HepG2 (cell line): ENCODE results near the gene FAM3B. TPM values are rescaled to one million over a fixed set of nuclear protein-coding genes. Genes with fewer than 3 reads are reported as not detected.

Experiments
- ATF1 ChIP-seq: IDR thresholded peaks from 2 replicates; pipeline ENCODE4 v1.6.1; 2016; ENCODE audit warnings: mild to moderate bottlenecking, control low read depth
- HNF4G ChIP-seq, 2 experiments: sonication (generic) in 1 of 2; formaldehyde crosslinking in 1 of 2; IDR thresholded peaks; 2 replicates each; pipeline versions ENCODE4 v1.4.0 to v1.6.1; 2011 to 2020; ENCODE audit warnings: borderline replicate concordance in 2 of 2, low read depth in 2 of 2, mild to moderate bottlenecking in 2 of 2, low read length in 1 of 2, missing genetic modification reagents in 1 of 2, moderate library complexity in 1 of 2
- IKZF1 ChIP-seq: fragments of 450-650 bp; IDR thresholded peaks from 2 replicates; pipeline ENCODE4 v1.7.1; 2016
- RFX1 ChIP-seq: fragments of 450-650 bp; IDR thresholded peaks from 2 replicates; pipeline ENCODE4 v1.6.1; 2017
- SMC3 ChIP-seq: IDR thresholded peaks from 2 replicates; pipeline ENCODE4 v1.6.1; 2011; ENCODE audit warnings: low read length, improper control_type of control experiment
- ZBTB20 ChIP-seq: sonication (generic); formaldehyde crosslinking; IDR thresholded peaks from 2 replicates; pipeline ENCODE4 v1.8.1; 2023; ENCODE audit warnings: missing genetic modification reagents, low read depth, mild to moderate bottlenecking, borderline replicate concordance
- ZNF234 ChIP-seq: sonication (generic); formaldehyde crosslinking; conservative IDR thresholded peaks from 2 replicates; pipeline ENCODE4 v1.5.1; 2020; ENCODE audit warnings: mild to moderate bottlenecking, missing genetic modification reagents
- ZNF720 ChIP-seq: sonication (generic); formaldehyde crosslinking; IDR thresholded peaks from 2 replicates; pipeline ENCODE4 v1.4.0; 2020; ENCODE audit warnings: missing genetic modification reagents
- ZNF761 ChIP-seq: sonication (generic); formaldehyde crosslinking; conservative IDR thresholded peaks from 2 replicates; pipeline ENCODE4 v1.4.0; 2020; ENCODE audit warnings: mild to moderate bottlenecking, missing genetic modification reagents
- polyA plus RNA-seq, 8 experiments: library from polyadenylated mRNA; depleted of rRNA in 3 of 8; stranded (reverse) in 7 of 8; unstranded in 1 of 8; fragments of >200 nt; fragmentation: Illumina TruSeq in 4 of 8; extraction: Trizol in 4 of 8; gene quantifications; 2 replicates each; pipeline versions ENCODE4 v1.2.1 to v1.2.3, GENCODE V29; 2011 to 2016; ENCODE audit warnings: low read depth in 4 of 8, missing spikeins in 1 of 8, mixed read lengths in 1 of 8; ENCODE audit not compliant: insufficient read depth in 1 of 8
- total RNA-seq, 5 experiments: library from RNA; depleted of rRNA; stranded (reverse); fragments of >200 nt; fragmentation: Illumina TruSeq; extraction: Trizol; gene quantifications; 2 replicates each; pipeline ENCODE4 v1.2.3, GENCODE V29; 2016; ENCODE audit warnings: low read depth in 1 of 5
- TF ChIP-seq, protein P1 (sequence below): IDR thresholded peaks from 2 replicates; pipeline ENCODE4 v1.6.1; 2012; ENCODE audit warnings: low read depth, low read length, improper control_type of control experiment
- TF ChIP-seq, protein P2 (sequence below): sonication (generic); formaldehyde crosslinking; IDR thresholded peaks from 2 replicates; pipeline ENCODE4 v1.8.0; 2022; ENCODE audit warnings: missing genetic modification reagents, mild to moderate bottlenecking, moderate library complexity, borderline replicate concordance
- TF ChIP-seq, protein P3 (sequence below): sonication (generic); formaldehyde crosslinking; IDR thresholded peaks from 2 replicates; pipeline ENCODE4 v1.4.0; 2020; ENCODE audit warnings: missing genetic modification reagents, borderline replicate concordance
- TF ChIP-seq, protein P4 (sequence below): sonication (generic); formaldehyde crosslinking; IDR thresholded peaks from 2 replicates; pipeline ENCODE4 v1.5.1; 2020; ENCODE audit warnings: mild to moderate bottlenecking, missing genetic modification reagents, borderline replicate concordance

Gene FAM3B
- total and polyA plus RNA-seq, 2 of the 13 experiments (the other 11 are each of a cell fraction or from before 2014, with no cell fraction given): 46.5 to 62.0 TPM

DNA sequence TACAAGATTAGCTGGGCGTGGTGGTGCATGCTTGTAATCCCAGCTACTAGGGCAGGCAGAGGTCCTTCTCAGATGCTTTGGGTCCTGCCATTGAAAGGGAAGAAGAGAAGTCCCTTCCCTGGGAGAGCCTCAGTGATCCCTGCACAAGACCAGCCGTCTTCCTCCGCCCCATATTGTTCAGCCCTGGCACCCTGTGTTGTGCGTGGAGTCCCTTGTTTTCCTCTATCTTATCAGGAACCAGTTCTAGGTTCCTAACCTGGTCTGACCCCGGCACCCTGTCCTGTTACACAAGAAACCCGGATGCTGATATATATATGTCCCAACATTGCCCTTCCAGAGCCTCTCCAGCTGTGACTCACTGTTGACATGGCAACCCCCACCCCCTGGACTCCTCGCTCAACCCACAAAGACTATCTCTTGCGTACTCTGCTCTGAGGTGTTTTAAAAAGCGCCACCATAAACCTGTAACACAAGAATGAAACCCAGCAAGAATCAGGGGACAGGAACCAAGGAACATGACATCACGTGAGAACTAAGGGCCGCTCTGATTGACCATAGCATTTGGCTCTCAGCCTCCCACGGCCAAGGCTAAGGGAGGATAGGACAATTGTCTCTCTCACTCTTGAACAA, 50.0 kb downstream of the FAM3B start (continued):
- TF ChIP-seq, protein P1, sequence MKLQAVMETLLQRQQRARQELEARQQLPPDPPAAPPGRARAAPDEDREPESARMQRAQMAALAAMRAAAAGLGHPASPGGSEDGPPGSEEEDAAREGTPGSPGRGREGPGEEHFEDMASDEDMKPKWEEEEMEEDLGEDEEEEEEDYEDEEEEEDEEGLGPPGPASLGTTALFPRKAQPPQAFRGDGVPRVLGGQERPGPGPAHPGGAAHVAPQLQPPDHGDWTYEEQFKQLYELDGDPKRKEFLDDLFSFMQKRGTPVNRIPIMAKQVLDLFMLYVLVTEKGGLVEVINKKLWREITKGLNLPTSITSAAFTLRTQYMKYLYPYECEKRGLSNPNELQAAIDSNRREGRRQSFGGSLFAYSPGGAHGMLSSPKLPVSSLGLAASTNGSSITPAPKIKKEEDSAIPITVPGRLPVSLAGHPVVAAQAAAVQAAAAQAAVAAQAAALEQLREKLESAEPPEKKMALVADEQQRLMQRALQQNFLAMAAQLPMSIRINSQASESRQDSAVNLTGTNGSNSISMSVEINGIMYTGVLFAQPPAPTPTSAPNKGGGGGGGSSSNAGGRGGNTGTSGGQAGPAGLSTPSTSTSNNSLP: no peak
- no peak for TF ChIP-seq ZNF234 (CRISPR knock-in tag)
- peak; percentile 88 for TF ChIP-seq RFX1
- peak; percentile 29; the same call in 1 of the 2 replicates for TF ChIP-seq SMC3
- TF ChIP-seq ATF1 (CRISPR knock-in tag): 0 out of 2 replicates have a peak, but pooled peaks have one; percentile 41
- TF ChIP-seq IKZF1: no peak
- TF ChIP-seq ZNF720 (CRISPR knock-in tag): no peak
- TF ChIP-seq, protein P2, sequence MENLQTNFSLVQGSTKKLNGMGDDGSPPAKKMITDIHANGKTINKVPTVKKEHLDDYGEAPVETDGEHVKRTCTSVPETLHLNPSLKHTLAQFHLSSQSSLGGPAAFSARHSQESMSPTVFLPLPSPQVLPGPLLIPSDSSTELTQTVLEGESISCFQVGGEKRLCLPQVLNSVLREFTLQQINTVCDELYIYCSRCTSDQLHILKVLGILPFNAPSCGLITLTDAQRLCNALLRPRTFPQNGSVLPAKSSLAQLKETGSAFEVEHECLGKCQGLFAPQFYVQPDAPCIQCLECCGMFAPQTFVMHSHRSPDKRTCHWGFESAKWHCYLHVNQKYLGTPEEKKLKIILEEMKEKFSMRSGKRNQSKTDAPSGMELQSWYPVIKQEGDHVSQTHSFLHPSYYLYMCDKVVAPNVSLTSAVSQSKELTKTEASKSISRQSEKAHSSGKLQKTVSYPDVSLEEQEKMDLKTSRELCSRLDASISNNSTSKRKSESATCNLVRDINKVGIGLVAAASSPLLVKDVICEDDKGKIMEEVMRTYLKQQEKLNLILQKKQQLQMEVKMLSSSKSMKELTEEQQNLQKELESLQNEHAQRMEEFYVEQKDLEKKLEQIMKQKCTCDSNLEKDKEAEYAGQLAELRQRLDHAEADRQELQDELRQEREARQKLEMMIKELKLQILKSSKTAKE (CRISPR knock-in tag): peak; percentile 44; the same call in 1 of the 2 replicates
- TF ChIP-seq ZNF761: no peak
- TF ChIP-seq, protein P3, sequence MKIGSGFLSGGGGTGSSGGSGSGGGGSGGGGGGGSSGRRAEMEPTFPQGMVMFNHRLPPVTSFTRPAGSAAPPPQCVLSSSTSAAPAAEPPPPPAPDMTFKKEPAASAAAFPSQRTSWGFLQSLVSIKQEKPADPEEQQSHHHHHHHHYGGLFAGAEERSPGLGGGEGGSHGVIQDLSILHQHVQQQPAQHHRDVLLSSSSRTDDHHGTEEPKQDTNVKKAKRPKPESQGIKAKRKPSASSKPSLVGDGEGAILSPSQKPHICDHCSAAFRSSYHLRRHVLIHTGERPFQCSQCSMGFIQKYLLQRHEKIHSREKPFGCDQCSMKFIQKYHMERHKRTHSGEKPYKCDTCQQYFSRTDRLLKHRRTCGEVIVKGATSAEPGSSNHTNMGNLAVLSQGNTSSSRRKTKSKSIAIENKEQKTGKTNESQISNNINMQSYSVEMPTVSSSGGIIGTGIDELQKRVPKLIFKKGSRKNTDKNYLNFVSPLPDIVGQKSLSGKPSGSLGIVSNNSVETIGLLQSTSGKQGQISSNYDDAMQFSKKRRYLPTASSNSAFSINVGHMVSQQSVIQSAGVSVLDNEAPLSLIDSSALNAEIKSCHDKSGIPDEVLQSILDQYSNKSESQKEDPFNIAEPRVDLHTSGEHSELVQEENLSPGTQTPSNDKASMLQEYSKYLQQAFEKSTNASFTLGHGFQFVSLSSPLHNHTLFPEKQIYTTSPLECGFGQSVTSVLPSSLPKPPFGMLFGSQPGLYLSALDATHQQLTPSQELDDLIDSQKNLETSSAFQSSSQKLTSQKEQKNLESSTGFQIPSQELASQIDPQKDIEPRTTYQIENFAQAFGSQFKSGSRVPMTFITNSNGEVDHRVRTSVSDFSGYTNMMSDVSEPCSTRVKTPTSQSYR: peak; percentile 73; the same call in 1 of the 2 replicates
- TF ChIP-seq, protein P4, sequence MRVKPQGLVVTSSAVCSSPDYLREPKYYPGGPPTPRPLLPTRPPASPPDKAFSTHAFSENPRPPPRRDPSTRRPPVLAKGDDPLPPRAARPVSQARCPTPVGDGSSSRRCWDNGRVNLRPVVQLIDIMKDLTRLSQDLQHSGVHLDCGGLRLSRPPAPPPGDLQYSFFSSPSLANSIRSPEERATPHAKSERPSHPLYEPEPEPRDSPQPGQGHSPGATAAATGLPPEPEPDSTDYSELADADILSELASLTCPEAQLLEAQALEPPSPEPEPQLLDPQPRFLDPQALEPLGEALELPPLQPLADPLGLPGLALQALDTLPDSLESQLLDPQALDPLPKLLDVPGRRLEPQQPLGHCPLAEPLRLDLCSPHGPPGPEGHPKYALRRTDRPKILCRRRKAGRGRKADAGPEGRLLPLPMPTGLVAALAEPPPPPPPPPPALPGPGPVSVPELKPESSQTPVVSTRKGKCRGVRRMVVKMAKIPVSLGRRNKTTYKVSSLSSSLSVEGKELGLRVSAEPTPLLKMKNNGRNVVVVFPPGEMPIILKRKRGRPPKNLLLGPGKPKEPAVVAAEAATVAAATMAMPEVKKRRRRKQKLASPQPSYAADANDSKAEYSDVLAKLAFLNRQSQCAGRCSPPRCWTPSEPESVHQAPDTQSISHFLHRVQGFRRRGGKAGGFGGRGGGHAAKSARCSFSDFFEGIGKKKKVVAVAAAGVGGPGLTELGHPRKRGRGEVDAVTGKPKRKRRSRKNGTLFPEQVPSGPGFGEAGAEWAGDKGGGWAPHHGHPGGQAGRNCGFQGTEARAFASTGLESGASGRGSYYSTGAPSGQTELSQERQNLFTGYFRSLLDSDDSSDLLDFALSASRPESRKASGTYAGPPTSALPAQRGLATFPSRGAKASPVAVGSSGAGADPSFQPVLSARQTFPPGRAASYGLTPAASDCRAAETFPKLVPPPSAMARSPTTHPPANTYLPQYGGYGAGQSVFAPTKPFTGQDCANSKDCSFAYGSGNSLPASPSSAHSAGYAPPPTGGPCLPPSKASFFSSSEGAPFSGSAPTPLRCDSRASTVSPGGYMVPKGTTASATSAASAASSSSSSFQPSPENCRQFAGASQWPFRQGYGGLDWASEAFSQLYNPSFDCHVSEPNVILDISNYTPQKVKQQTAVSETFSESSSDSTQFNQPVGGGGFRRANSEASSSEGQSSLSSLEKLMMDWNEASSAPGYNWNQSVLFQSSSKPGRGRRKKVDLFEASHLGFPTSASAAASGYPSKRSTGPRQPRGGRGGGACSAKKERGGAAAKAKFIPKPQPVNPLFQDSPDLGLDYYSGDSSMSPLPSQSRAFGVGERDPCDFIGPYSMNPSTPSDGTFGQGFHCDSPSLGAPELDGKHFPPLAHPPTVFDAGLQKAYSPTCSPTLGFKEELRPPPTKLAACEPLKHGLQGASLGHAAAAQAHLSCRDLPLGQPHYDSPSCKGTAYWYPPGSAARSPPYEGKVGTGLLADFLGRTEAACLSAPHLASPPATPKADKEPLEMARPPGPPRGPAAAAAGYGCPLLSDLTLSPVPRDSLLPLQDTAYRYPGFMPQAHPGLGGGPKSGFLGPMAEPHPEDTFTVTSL: no peak
- TF ChIP-seq ZBTB20 (CRISPR knock-in tag): peak; percentile 76; the same call in 1 of the 2 replicates
- TF ChIP-seq HNF4G (IDR thresholded peaks at IDR 0.05; ENCODE audit: borderline replicate concordance, low read depth, low read length): peak; percentile 63
- TF ChIP-seq HNF4G (CRISPR knock-in tag; IDR thresholded peaks at IDR 0.05; ENCODE audit: borderline replicate concordance, low read depth): no peak
